ENCODE data around the gene DDR1.
"Not testable (repeated sequence)": the region's sequence is repeated elsewhere in the genome, so short reads cannot be mapped to it uniquely, and the experiment has no call there.

DNA sequence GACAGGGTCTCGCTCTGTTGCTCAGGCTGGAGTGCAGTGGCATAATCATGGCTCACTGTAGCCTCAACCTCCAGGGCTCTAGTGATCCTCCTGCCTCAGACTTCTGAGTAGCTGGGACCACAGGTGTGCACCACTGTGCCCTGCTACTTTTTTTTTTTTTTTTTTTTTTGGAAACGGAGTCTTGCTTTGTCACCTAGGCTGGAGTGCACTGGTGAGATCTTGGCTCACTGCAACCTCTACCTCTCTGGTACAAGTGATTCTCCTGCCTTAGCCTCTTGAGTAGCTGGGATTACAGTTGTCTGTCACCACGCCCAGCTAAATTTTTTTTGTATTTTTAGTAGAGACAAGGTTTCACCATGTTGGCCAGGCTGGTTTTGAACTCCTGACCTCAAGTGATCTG is 42.8 kb downstream of the DDR1 start:
- not testable (repeated sequence) for TF ChIP-seq POLR2A, CTCF, POLR2AphosphoS5 (IDR thresholded peaks at IDR 0.05)
